ENCODE measurements around the gene AIF1L. TPM values are rescaled to one million over a fixed set of nuclear protein-coding genes. Genes with fewer than 3 reads are reported as not detected.

The AIF1L gene
- total RNA-seq, 4 donors from 2014 or later: 15.2 to 28.7 (median 21.0) TPM

DNA sequence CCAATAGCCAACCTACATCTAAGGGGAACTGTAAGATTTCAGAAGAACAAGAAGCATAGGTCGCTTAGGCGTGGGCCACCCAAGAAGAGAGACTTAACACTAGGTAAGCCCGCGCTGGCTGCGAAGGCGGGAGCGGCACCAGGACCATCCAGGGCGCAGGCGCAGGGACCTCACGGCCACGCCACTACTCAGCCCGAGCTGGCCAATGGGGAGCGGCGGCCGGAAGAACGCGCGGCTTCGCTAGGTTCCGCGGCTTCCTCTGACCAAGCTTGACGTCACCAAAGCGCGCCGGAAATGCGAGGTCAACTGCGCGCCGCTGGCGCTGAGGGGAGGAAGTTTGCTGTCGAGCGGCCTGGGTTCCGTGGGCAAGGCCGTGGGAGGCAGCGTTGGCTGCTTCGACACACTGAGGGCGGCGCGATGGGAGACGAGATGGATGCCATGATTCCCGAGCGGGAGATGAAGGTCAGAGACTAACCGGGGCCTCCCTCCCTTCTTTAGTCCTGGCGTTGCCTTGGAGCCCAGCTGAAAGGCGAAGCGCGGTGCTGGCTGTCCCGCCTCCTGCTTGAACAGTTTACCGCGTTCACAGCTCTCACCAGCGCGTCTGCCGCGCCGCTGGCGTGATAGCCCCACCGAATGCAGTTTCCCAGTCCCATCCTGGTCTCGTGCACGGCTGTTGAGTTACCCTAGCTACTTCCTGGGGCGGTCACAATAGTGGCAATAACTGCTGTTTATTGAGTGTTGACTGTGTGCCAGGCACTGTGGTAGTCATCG lies 29.1 kb downstream of the AIF1L start, which contains the start of gene NUP214:
NUP214 (plus strand) TSS at position 299 of the 771 bp plus-strand sequence; CDS start at position 418, 119 bp downstream.
- DNase-seq (ENCODE audit: low spot score in 2 of 2): peak; percentile 99
- H3K9me3 ChIP-seq: no peaks in the 10 kb centered on the region
- peaks cover 20% of the 10 kb centered on the region for H3K4me1 ChIP-seq
- 1% methylated on average over 27 of the region's 61 CpGs for WGBS
- H3K27me3 ChIP-seq: no peaks in the 10 kb centered on the region
- TF ChIP-seq POLR2AphosphoS5 (IDR thresholded peaks at IDR 0.05): peak; percentile 95 to 99 (median 99)
- no peak for TF ChIP-seq EP300 (IDR thresholded peaks at IDR 0.05)
- TF ChIP-seq POLR2A (IDR thresholded peaks at IDR 0.05): peak; percentile 67 to 80
- peak within 1 kb of the TSS; percentile 81 for H3K4me3 ChIP-seq
- peaks cover 30% of the 10 kb centered on the region for H3K36me3 ChIP-seq
- H3K27ac ChIP-seq: peak within 1 kb of the TSS; percentile 85

DNA sequence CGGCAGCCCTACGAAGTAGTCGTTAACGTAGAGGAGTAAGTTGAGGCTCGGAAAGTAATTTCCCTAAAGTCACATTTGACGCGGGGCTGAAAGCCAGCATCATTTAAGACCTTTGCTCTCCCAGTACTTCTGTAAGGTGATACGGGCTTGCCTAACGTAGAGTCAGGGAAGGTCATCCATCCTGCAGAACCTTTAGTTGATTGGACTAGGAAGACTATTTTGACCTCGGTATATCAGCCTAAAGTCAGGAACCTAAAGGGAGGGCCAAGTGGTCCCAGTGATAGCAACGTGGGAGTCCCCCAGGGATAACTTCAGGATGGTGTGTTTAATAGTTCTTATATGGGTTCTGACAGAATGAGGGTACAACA lies 29.7 kb downstream of the AIF1L start:
- 0% methylated on average over 11 of the region's 11 CpGs for WGBS
- H3K27me3 ChIP-seq: no peaks in the 10 kb centered on the region
- TF ChIP-seq EP300 (IDR thresholded peaks at IDR 0.05) (no peak), POLR2A (IDR thresholded peaks at IDR 0.05) (no peak)

GRCh38 chr9:131129183-131129582 lies 32.9 kb downstream of the AIF1L start:
- H3K27ac ChIP-seq: no peak overlapping the region
- peaks cover 66% of the 10 kb centered on the region for H3K36me3 ChIP-seq
- no peak overlapping the region for H3K4me3 ChIP-seq
- 84% methylated on average over 3 of the region's 3 CpGs for WGBS
- TF ChIP-seq POLR2AphosphoS5 (IDR thresholded peaks at IDR 0.05) (no peak), POLR2A (IDR thresholded peaks at IDR 0.05) (no peak), EP300 (IDR thresholded peaks at IDR 0.05) (no peak)
- TF ChIP-seq, protein P1, sequence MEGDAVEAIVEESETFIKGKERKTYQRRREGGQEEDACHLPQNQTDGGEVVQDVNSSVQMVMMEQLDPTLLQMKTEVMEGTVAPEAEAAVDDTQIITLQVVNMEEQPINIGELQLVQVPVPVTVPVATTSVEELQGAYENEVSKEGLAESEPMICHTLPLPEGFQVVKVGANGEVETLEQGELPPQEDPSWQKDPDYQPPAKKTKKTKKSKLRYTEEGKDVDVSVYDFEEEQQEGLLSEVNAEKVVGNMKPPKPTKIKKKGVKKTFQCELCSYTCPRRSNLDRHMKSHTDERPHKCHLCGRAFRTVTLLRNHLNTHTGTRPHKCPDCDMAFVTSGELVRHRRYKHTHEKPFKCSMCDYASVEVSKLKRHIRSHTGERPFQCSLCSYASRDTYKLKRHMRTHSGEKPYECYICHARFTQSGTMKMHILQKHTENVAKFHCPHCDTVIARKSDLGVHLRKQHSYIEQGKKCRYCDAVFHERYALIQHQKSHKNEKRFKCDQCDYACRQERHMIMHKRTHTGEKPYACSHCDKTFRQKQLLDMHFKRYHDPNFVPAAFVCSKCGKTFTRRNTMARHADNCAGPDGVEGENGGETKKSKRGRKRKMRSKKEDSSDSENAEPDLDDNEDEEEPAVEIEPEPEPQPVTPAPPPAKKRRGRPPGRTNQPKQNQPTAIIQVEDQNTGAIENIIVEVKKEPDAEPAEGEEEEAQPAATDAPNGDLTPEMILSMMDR (IDR thresholded peaks at IDR 0.05): no peak
- no peaks in the 10 kb centered on the region for H3K9me3 ChIP-seq
- peaks cover 20% of the 10 kb centered on the region for H3K4me1 ChIP-seq
- H3K27me3 ChIP-seq: no peaks in the 10 kb centered on the region
- no peak for DNase-seq (ENCODE audit: low spot score in 2 of 2)

More for the DNA sequence above, 29.7 kb downstream of the AIF1L start:
- peak overlapping the region; percentile 85 for H3K27ac ChIP-seq
- DNase-seq (ENCODE audit: low spot score in 2 of 2): no peak
- H3K4me3 ChIP-seq: peak overlapping the region; percentile 81
- H3K4me1 ChIP-seq: peaks cover 20% of the 10 kb centered on the region
- no peaks in the 10 kb centered on the region for H3K9me3 ChIP-seq
- H3K36me3 ChIP-seq: peaks cover 35% of the 10 kb centered on the region

- WGBS: 96% methylated on average over 2 of the region's 2 CpGs
- no peak for TF ChIP-seq POLR2A (IDR thresholded peaks at IDR 0.05)
- TF ChIP-seq, protein P1 (IDR thresholded peaks at IDR 0.05): no peak
- no peak for TF ChIP-seq EP300 (IDR thresholded peaks at IDR 0.05)
- TF ChIP-seq POLR2AphosphoS5 (IDR thresholded peaks at IDR 0.05): no peak
Observed at GRCh38 chr9:131138676-131139075, 42.3 kb downstream of the AIF1L start.

DNA sequence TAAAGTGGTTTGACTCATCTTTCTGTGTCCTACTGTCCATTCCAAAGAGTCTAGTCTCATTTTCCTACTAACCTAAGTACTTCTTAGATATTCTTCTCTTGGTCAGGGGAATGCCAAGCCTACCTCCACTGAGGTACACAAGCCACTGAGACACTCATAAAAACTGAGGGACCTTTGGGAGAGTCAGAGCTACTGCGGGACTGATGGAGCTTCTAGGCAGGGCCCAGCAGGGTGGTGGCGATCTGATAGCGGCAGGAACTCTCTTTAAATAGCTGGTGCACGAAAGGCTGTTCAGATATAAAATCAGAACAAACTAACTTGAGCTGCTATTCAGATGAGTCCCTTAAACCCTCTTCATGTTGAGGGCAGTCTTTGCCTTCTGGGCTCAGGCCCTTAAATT lies 43.8 kb downstream of the AIF1L start:
- Histone ChIP-seq H3K4me3 (no peak overlapping the region), H3K36me3 (peaks cover 95% of the 10 kb centered on the region), H3K27me3 (no peaks in the 10 kb centered on the region), H3K9me3 (no peaks in the 10 kb centered on the region), H3K27ac (no peak overlapping the region), H3K4me1 (no peaks in the 10 kb centered on the region)
- no peak for DNase-seq (ENCODE audit: low spot score in 2 of 2)
- TF ChIP-seq POLR2A (IDR thresholded peaks at IDR 0.05): no peak
- TF ChIP-seq POLR2AphosphoS5 (IDR thresholded peaks at IDR 0.05): no peak
- no peak for TF ChIP-seq EP300 (IDR thresholded peaks at IDR 0.05)
- TF ChIP-seq, protein P1 (IDR thresholded peaks at IDR 0.05): no peak
- 96% methylated on average over 4 of the region's 4 CpGs for WGBS

More at GRCh38 chr9:131138676-131139075, 42.3 kb downstream of the AIF1L start:
- H3K4me1 ChIP-seq: no peaks in the 10 kb centered on the region
- no peak for DNase-seq (ENCODE audit: low spot score in 2 of 2)
- H3K27ac ChIP-seq: no peak overlapping the region
- no peak overlapping the region for H3K4me3 ChIP-seq
- no peaks in the 10 kb centered on the region for H3K9me3 ChIP-seq
- H3K27me3 ChIP-seq: no peaks in the 10 kb centered on the region
- H3K36me3 ChIP-seq: peaks cover 93% of the 10 kb centered on the region

DNA sequence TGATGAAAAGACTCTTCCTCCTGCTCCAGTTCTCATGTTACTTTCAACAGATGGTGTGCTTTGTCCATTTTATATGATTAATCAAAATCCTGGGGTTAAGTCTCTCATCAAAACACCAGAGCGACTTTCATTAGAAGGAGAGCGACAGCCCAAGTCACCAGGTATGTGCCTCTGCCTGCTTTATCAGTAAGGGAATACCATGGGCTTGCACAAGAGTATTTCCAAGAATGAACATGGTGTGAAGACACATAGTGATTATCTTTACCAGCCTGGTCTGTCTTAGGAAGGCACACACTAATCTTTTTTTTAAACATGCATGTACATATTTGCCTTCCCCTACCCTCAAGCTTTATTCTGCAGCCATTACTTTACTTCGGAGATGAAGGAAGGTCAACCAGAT lies 44.2 kb downstream of the AIF1L start:
- WGBS: 93% methylated on average over 3 of the region's 3 CpGs
- no peak for DNase-seq (ENCODE audit: low spot score in 2 of 2)
- no peaks in the 10 kb centered on the region for H3K9me3 ChIP-seq
- H3K36me3 ChIP-seq: peaks cover 95% of the 10 kb centered on the region
- TF ChIP-seq, protein P1 (IDR thresholded peaks at IDR 0.05): no peak
- TF ChIP-seq POLR2AphosphoS5 (IDR thresholded peaks at IDR 0.05): no peak
- no peak for TF ChIP-seq POLR2A (IDR thresholded peaks at IDR 0.05)
- TF ChIP-seq EP300 (IDR thresholded peaks at IDR 0.05): no peak
- H3K27me3 ChIP-seq: no peaks in the 10 kb centered on the region
- H3K4me3 ChIP-seq: no peak overlapping the region
- no peaks in the 10 kb centered on the region for H3K4me1 ChIP-seq
- no peak overlapping the region for H3K27ac ChIP-seq
